Activated CD8-positive, alpha-beta memory T cell treated with anti-CD3 and anti-CD28 coated beads, Interleukin-2, amount 10 ng/mL, durations not matched to agents 7 days and 5 days (primary cell): ENCODE data around the gene CRADD. TPM values are rescaled to one million over a fixed set of nuclear protein-coding genes. Genes with fewer than 3 reads are reported as not detected.

ENCODE experiments used
- ATAC-seq: fragments of 150-1000 bp; cut with Tn5 transposase; one replicate; pipeline ENCODE4 v1.10.0; 2021; ENCODE audit warnings: moderate library complexity
- CTCF ChIA-PET: fragments of 350-600 bp; sonication (Branson Sonifier 250); formaldehyde crosslinking; loops from one replicate; lab custom pipeline; 2021; ENCODE audit warnings: antibody characterized with exemption; lab: Charles Lee
- DNase-seq: peaks from one replicate; pipeline ENCODE4 v3.0.0-alpha.2; 2020
- H3K27ac Mint-ChIP-seq: one replicate; pipeline ENCODE4 v1.8.0; 2021; ENCODE audit warnings: mild to moderate bottlenecking, mixed read lengths
- H3K27me3 Mint-ChIP-seq: one replicate; pipeline ENCODE4 v1.8.0; 2021; ENCODE audit warnings: mixed read lengths
- H3K36me3 Mint-ChIP-seq: one replicate; pipeline ENCODE4 v1.8.0; 2021; ENCODE audit warnings: mild to moderate bottlenecking, mixed read lengths
- H3K4me1 Mint-ChIP-seq: one replicate; pipeline ENCODE4 v1.8.0; 2021; ENCODE audit warnings: mixed read lengths
- H3K4me3 Mint-ChIP-seq: one replicate; pipeline ENCODE4 v1.8.0; 2021; ENCODE audit warnings: mild to moderate bottlenecking, moderate library complexity, mixed read lengths
- H3K9me3 Mint-ChIP-seq: one replicate; pipeline ENCODE4 v1.8.0; 2022; ENCODE audit warnings: low read depth, mixed read lengths
- total RNA-seq, 2 experiments: library from RNA; stranded (reverse); gene quantifications; one replicate each; pipeline ENCODE4 v1.2.3, GENCODE V29; 2021

CRADD gene
- total RNA-seq, 2 experiments from 2014 or later: 10.8 to 13.1 TPM

DNA sequence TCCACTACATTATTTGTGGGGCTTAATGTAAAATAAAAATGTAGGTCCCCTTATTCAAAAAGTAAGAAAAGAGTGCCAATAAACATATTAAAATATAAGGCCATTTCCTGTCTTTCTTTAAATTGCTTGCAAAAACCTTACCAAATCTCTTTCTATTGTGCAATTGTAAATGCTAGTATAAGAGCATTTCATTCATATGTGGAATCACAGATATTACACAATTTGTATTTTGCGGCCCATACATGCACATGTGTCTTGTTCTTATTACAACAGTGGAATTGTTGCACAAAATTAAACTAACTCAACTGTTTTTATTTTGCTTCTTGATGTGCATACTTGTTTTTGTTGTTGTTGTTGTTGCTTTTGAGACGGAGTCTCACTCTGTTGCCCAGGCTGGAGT lies 20.1 kb upstream of the CRADD start:
- CTCF ChIA-PET: no interaction called here
- no peaks in the 10 kb centered on the region for H3K4me1 Mint-ChIP-seq
- no peak overlapping the region for H3K4me3 Mint-ChIP-seq
- no peaks in the 10 kb centered on the region for H3K36me3 Mint-ChIP-seq
- ATAC-seq: no peak
- H3K27ac Mint-ChIP-seq: no peak overlapping the region
- no peaks in the 10 kb centered on the region for H3K27me3 Mint-ChIP-seq
- no peaks in the 10 kb centered on the region for H3K9me3 Mint-ChIP-seq
- DNase-seq: no peak

GRCh38 chr12:93661021-93661420 lies 16.2 kb upstream of the CRADD start:
- Mint-ChIP-seq H3K27me3 (no peaks in the 10 kb centered on the region), H3K36me3 (no peaks in the 10 kb centered on the region), H3K4me3 (no peak overlapping the region), H3K4me1 (no peaks in the 10 kb centered on the region), H3K9me3 (no peaks in the 10 kb centered on the region), H3K27ac (no peak overlapping the region)
- no peak for DNase-seq
- CTCF ChIA-PET: no interaction called here
- no peak for ATAC-seq

- DNase-seq: no peak
- Mint-ChIP-seq H3K27ac (no peak overlapping the region), H3K4me3 (no peak overlapping the region), H3K36me3 (no peaks in the 10 kb centered on the region), H3K4me1 (no peaks in the 10 kb centered on the region), H3K27me3 (no peaks in the 10 kb centered on the region), H3K9me3 (no peaks in the 10 kb centered on the region)
- no peak for ATAC-seq
- CTCF ChIA-PET: no interaction called here
Measured at GRCh38 chr12:93663006-93663728, 14.0 kb upstream of the CRADD start.

DNA sequence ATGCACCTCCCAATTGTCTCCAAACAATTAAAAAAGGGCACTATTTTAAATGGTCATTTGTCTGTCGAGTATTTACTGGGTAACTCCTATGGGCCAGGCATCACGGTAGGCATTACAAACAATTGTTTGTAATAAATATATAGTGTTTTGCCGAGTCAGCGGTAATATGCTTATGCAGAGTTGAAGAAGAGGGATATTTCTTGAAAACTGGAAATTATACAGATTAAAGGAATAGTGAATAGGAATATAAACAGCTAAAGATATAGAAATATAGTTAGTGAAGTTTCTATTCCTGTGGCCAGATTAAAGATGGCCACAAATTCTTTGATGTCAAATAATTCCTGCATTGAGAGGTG lies 13.5 kb upstream of the CRADD start:
- H3K36me3 Mint-ChIP-seq: peaks cover 3% of the 10 kb centered on the region

GRCh38 chr12:93664573-93665138 lies 12.5 kb upstream of the CRADD start:
- Mint-ChIP-seq H3K27ac (no peak overlapping the region), H3K36me3 (peaks cover 6% of the 10 kb centered on the region), H3K27me3 (no peaks in the 10 kb centered on the region), H3K9me3 (peaks cover 10% of the 10 kb centered on the region), H3K4me1 (peaks cover 2% of the 10 kb centered on the region), H3K4me3 (no peak overlapping the region)
- ATAC-seq (no peak), DNase-seq (no peak)
- CTCF ChIA-PET: interaction anchor here (1.2 kb wide), 1 partner anchor 10 kb away, joined by 3 read pairs; no protein-coding TSS in a partner anchor

More for the DNA sequence above, 13.5 kb upstream of the CRADD start:
- Mint-ChIP-seq H3K9me3 (peaks cover 4% of the 10 kb centered on the region), H3K4me3 (no peak overlapping the region), H3K4me1 (peaks cover under 1% of the 10 kb centered on the region), H3K27me3 (no peaks in the 10 kb centered on the region), H3K27ac (no peak overlapping the region)
- ATAC-seq (no peak), DNase-seq (no peak)
- CTCF ChIA-PET: interaction anchor here (1.2 kb wide), 1 partner anchor 11 kb away, joined by 3 read pairs; no protein-coding TSS in a partner anchor

DNA sequence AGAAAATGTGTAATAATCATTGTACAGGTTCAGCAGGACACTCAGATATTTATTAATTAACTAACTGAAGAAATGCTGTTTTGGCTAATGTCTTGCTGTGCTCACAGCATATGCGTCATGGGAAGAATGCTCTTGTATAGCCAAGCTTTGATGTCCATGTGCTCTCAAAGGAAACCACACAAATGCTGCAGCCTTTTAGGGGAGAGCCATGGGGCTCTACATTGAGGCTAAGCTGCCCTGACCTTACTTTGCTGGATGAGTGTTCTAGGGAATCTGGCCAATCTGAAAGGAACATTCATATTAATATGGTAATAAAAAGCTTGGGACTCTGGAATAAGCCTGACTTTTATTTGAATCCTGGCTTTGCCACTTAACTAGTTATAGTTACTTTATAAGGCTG lies 9.5 kb upstream of the CRADD start:
- Mint-ChIP-seq H3K27me3 (peaks cover 2% of the 10 kb centered on the region), H3K4me3 (no peak overlapping the region), H3K27ac (no peak overlapping the region), H3K36me3 (peaks cover 6% of the 10 kb centered on the region), H3K9me3 (peaks cover 10% of the 10 kb centered on the region), H3K4me1 (peaks cover 2% of the 10 kb centered on the region)
- no peak for DNase-seq
- CTCF ChIA-PET: no interaction called here
- ATAC-seq: no peak

DNA sequence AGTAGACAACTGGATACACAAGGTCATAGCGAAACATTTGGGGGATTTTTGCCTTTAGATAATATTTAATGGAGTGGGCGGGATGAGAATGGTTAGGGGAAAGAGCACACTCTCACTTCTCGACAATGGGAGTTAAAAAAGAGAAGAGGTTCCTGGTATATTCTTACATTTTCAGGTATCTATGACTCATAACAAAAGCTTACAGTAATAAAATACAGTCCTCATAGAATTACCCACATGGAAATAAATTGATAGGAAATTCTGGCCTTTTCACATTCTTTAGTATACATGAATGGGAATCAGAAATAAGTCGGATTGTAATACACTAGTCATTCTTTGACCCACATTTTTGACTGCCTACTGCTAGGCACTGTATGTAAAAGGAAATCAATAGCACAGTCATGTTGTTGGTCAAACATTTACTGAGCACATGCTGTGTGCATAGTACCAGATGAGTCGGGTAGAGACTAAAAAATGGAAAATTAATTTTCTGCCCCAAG lies 8.2 kb upstream of the CRADD start:
- peaks cover 6% of the 10 kb centered on the region for H3K36me3 Mint-ChIP-seq
- no peak for ATAC-seq

DNA sequence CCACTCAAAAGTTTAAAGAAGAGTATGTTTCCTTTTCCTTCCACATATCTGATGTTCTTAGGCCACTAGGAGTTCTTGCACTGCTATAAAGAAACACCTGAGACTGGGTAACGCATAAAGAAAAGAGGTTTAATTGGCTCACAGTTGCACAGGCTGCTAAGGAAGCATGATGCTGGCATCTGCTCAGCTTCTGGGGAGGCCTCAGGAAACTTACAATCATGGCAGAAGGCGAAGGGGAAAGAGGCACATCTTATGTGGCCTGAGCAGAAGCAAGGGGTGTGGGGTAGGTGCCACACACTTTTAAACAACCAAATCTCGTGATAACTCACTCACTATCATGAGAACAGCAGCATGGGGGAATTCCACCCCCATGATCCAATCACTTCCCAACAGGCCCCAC lies 7.7 kb upstream of the CRADD start:
- DNase-seq (no peak), ATAC-seq (no peak)
- Mint-ChIP-seq H3K27ac (no peak overlapping the region), H3K4me3 (no peak overlapping the region), H3K9me3 (peaks cover 10% of the 10 kb centered on the region), H3K27me3 (peaks cover 14% of the 10 kb centered on the region), H3K36me3 (peaks cover 6% of the 10 kb centered on the region), H3K4me1 (peaks cover 6% of the 10 kb centered on the region)
- CTCF ChIA-PET: no interaction called here

More for the DNA sequence above, 8.2 kb upstream of the CRADD start:
- H3K27me3 Mint-ChIP-seq: peaks cover 10% of the 10 kb centered on the region
- peaks cover 10% of the 10 kb centered on the region for H3K9me3 Mint-ChIP-seq
- no peak overlapping the region for H3K27ac Mint-ChIP-seq
- H3K4me3 Mint-ChIP-seq: no peak overlapping the region
- peaks cover 6% of the 10 kb centered on the region for H3K4me1 Mint-ChIP-seq
- no peak for DNase-seq
- CTCF ChIA-PET: no interaction called here

DNA sequence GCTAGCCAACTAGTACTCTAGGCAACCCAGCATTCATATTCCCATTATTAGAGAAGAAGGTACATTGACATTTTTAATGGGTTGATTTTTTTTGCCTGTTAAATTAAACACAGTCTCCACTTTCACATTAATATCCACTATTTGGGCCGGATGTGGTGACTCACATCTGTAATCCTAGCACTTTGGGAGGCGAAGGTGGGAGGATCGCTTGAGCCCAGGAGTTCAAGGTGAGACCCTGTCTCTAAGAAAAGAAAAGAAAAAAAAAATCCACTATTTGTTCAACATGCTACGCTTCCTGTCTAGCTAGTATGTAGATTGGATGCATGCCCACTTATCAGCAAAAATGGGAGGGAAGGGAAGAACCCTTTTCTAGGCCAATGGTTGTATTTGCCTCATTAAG lies 7.1 kb upstream of the CRADD start:
- Mint-ChIP-seq H3K27ac (no peak overlapping the region), H3K4me1 (peaks cover 6% of the 10 kb centered on the region), H3K36me3 (peaks cover 6% of the 10 kb centered on the region), H3K9me3 (peaks cover 10% of the 10 kb centered on the region), H3K4me3 (no peak overlapping the region), H3K27me3 (peaks cover 14% of the 10 kb centered on the region)
- no peak for ATAC-seq
- CTCF ChIA-PET: no interaction called here
- no peak for DNase-seq

DNA sequence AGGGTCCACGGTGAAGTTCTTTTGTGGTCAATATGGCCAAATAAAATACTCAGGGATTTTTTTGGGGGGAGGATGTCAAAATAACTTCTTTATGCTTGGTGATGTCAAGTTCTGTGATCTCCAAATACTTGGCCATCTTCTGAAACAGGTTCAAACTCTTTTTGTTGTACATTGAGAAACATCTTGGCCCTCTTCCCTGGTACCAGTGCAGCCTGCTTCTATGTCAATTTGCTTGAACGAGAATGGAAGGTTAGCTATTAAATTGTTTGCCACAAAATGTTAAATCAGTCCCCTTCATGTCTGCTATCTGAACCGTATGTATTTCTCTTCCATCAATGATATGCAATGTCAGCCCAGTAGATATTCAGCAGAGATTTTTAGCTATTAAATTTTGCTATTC lies 6.1 kb upstream of the CRADD start:
- Mint-ChIP-seq H3K36me3 (peaks cover 6% of the 10 kb centered on the region), H3K9me3 (peaks cover 10% of the 10 kb centered on the region), H3K4me1 (peaks cover 6% of the 10 kb centered on the region), H3K4me3 (no peak overlapping the region), H3K27ac (no peak overlapping the region), H3K27me3 (peaks cover 14% of the 10 kb centered on the region)
- CTCF ChIA-PET: interaction anchor here (0.7 kb wide), 1 partner anchor 431 kb away, joined by 3 read pairs; no protein-coding TSS in a partner anchor
- DNase-seq (no peak), ATAC-seq (no peak)

DNA sequence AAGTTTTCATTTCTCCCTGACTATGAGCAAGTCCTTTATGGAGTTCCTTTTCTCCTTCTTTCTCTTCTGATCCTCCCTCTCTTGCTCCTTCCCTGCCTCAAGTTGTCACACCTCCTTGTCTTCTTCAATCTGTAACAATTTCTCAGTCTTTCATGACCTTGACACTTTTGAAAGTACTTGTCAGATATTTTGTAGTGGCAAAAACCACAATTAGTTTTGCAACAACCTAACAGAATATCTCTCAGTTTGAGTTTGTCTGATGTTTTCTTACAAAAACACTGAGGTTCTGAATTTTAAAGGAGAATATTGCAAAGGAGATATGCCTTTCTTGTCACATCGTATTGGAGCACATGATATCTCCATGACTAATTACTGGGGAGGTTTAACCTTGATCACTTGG lies 4.1 kb upstream of the CRADD start:
- CTCF ChIA-PET: no interaction called here
- H3K4me3 Mint-ChIP-seq: no peak overlapping the region
- peaks cover 22% of the 10 kb centered on the region for H3K4me1 Mint-ChIP-seq
- no peak for ATAC-seq
- H3K27ac Mint-ChIP-seq: no peak overlapping the region
- peaks cover 10% of the 10 kb centered on the region for H3K9me3 Mint-ChIP-seq
- peaks cover 14% of the 10 kb centered on the region for H3K27me3 Mint-ChIP-seq
- no peak for DNase-seq
- peaks cover 6% of the 10 kb centered on the region for H3K36me3 Mint-ChIP-seq

DNA sequence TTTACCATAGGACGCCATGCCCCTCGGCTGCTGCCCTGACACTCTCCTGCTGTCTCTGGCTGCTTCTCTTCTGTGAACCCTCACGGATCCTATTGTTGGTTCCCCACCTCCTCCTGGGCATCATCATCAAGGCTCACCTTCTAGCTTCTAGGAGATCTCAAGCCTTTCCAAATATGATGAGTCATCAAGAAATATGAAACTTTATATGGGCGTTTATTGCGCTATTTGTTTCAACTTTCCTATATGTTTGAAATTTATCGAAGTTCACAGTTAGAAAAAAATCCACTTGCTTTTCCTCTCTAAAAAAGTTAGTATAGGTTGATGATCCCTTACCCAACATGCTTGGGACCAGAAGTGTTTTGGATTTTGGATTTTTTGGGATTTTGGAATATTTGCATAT lies 2.8 kb upstream of the CRADD start:
- H3K9me3 Mint-ChIP-seq: peaks cover under 1% of the 10 kb centered on the region
- no peak for DNase-seq
- H3K27ac Mint-ChIP-seq: no peak overlapping the region
- no peak overlapping the region for H3K4me3 Mint-ChIP-seq
- no peak for ATAC-seq
- peaks cover 14% of the 10 kb centered on the region for H3K27me3 Mint-ChIP-seq
- H3K4me1 Mint-ChIP-seq: peaks cover 32% of the 10 kb centered on the region
- CTCF ChIA-PET: interaction anchor here (0.6 kb wide), 1 partner anchor 10 kb away, joined by 3 read pairs; no protein-coding TSS in a partner anchor
- peaks cover 2% of the 10 kb centered on the region for H3K36me3 Mint-ChIP-seq

- peaks cover 5% of the 10 kb centered on the region for H3K36me3 Mint-ChIP-seq
Measured at GRCh38 chr12:93676408-93677194, 574 bp upstream of the CRADD start.

More at GRCh38 chr12:93676408-93677194, 574 bp upstream of the CRADD start:
- H3K4me1 Mint-ChIP-seq: peaks cover 36% of the 10 kb centered on the region
- H3K4me3 Mint-ChIP-seq: peak overlapping the region; percentile 96
- H3K9me3 Mint-ChIP-seq: no peaks in the 10 kb centered on the region
- DNase-seq: no peak
- CTCF ChIA-PET: interaction anchor here (0.6 to 1.8 kb wide), 7 partner anchors 19 to 425 kb away, joined by 3 to 8 read pairs (median 3); no protein-coding TSS in a partner anchor
- peaks cover 14% of the 10 kb centered on the region for H3K27me3 Mint-ChIP-seq
- peak overlapping the region; percentile 100 for H3K27ac Mint-ChIP-seq
- no peak for ATAC-seq
